Fibroblast of lung (primary cell): Measurements from ENCODE around the gene DEFB129. TPM values are rescaled to one million over a fixed set of nuclear protein-coding genes. Genes with fewer than 3 reads are reported as not detected.
"Not testable (repeated sequence)": the region's sequence is repeated elsewhere in the genome, so short reads cannot be mapped to it uniquely, and the experiment has no call there.

Source experiments
- DNase-seq, 2 donors: peaks; one replicate each; pipeline versions ENCODE4 v3.0.0 to v3.0.0-alpha.2; 2010; ENCODE audit warnings: low read depth in 2 of 2
- H2AFZ ChIP-seq: 2 replicates; pipeline ENCODE4 v1.5.1; 2012; ENCODE audit warnings: low read length, control low read depth, inconsistent platforms
- H3K27ac ChIP-seq: 2 replicates; pipeline ENCODE4 v1.5.1; 2011; ENCODE audit warnings: low read length, control low read depth; ENCODE audit not compliant: insufficient read depth
- H3K27me3 ChIP-seq: 2 replicates; pipeline ENCODE4 v1.5.1; 2011; ENCODE audit warnings: mild to moderate bottlenecking, low read length; ENCODE audit not compliant: control insufficient read depth, insufficient read depth
- H3K36me3 ChIP-seq: 2 replicates; pipeline ENCODE4 v1.5.1; 2011; ENCODE audit warnings: low read length; ENCODE audit not compliant: control insufficient read depth, insufficient read depth
- H3K4me1 ChIP-seq: 2 replicates; pipeline ENCODE4 v1.5.1; 2011; ENCODE audit warnings: low read length; ENCODE audit not compliant: control insufficient read depth, insufficient read depth; ENCODE audit errors: extremely low read depth
- H3K4me2 ChIP-seq: 2 replicates; pipeline ENCODE4 v1.5.1; 2011; ENCODE audit warnings: low read length, control low read depth; ENCODE audit not compliant: insufficient read depth; ENCODE audit errors: extremely low read depth
- H3K4me3 ChIP-seq, 4 experiments: fragments of 200-600 bp in 1 of 4; sonication (generic) in 1 of 4; replicated peaks in 1 of 4; 2 replicates each; pipeline ENCODE4 v1.5.1; 2011 to 2016; ENCODE audit warnings: low read length in 4 of 4, low read depth in 3 of 4, mild to moderate bottlenecking in 3 of 4, control low read depth in 2 of 4, inconsistent platforms in 1 of 4, mixed read lengths in 1 of 4; ENCODE audit not compliant: insufficient read depth in 1 of 4; ENCODE audit errors: control extremely low read depth in 1 of 4
- H3K79me2 ChIP-seq: 2 replicates; pipeline ENCODE4 v1.5.1; 2012; ENCODE audit warnings: mild to moderate bottlenecking, low read length, inconsistent platforms; ENCODE audit not compliant: control insufficient read depth, insufficient read depth
- H3K9ac ChIP-seq: 2 replicates; pipeline ENCODE4 v1.5.1; 2011; ENCODE audit warnings: mild to moderate bottlenecking, low read length, control low read depth; ENCODE audit not compliant: insufficient read depth
- H3K9me3 ChIP-seq: 2 replicates; pipeline ENCODE4 v1.5.1; 2012; ENCODE audit warnings: low read depth, low read length; ENCODE audit not compliant: control insufficient read depth, insufficient read depth
- H4K20me1 ChIP-seq: 2 replicates; pipeline ENCODE4 v1.5.1; 2011; ENCODE audit warnings: low read length; ENCODE audit not compliant: control insufficient read depth, insufficient read depth; ENCODE audit errors: extremely low read depth
- EZH2 ChIP-seq: IDR thresholded peaks from 2 replicates; pipeline ENCODE4 v1.5.1; 2012; ENCODE audit warnings: low read length, control low read depth, mild to moderate bottlenecking; ENCODE audit errors: missing control alignments
- polyA plus RNA-seq, 2 donors: library from polyadenylated mRNA; depleted of rRNA in 1 of 2; stranded (reverse) in 1 of 2; unstranded in 1 of 2; fragments of >200 nt; gene quantifications; 2 replicates each; pipeline ENCODE4 v1.2.1, GENCODE V29; 2011 to 2012; ENCODE audit warnings: missing spikeins in 1 of 2
- total RNA-seq: library from RNA; depleted of rRNA; stranded (reverse); fragments of >200 nt; gene quantifications from 2 replicates; pipeline ENCODE4 v1.2.1, GENCODE V29; 2014
- TF ChIP-seq, protein P1 (sequence below), 2 donors: IDR thresholded peaks in 1 of 2; conservative IDR thresholded peaks in 1 of 2; 1 replicate in 1 of 2; 2 replicates in 1 of 2; pipeline ENCODE4 v1.5.1; 2011 to 2012; ENCODE audit warnings: low read length in 2 of 2, control low read depth in 1 of 2, inconsistent platforms in 1 of 2, low read depth in 1 of 2, mild to moderate bottlenecking in 1 of 2

The DEFB129 gene
- total and polyA plus RNA-seq, 2 donors (not counting 1 experiment from before 2014, with no cell fraction given), result not detected

DNA sequence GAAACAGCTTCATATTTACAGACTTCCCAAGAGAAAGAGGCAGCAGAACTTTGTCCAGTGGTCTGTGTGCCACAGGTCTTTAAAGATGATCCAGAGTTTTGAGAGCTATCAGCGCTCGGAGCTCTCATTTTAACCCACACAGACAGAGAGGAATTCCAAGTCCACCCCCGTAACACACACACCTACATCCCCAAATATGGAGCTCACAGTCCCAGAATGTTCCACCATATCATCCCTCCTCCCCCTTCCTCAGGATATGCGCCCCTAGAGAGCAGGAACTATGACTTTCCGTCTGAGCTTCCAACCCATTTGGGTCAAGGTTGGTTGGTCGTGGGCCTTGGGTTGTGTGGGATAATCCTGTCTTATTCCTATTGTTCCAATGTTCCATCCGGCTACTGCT is 37.4 kb upstream of the DEFB129 start, which contains the start of gene DEFB128:
DEFB128 (minus strand) TSS at position 101 of the 400 bp plus-strand sequence; CDS start at position 13, 88 bp downstream.
- no peak within 1 kb of the TSS for H3K9ac ChIP-seq
- DNase-seq, result no peak
- H2AFZ ChIP-seq, result no peak within 1 kb of the TSS
- no peak within 1 kb of the TSS for H3K27ac ChIP-seq
- H3K4me2 ChIP-seq, result no peak within 1 kb of the TSS
- H4K20me1 ChIP-seq, result no peaks in the 10 kb centered on the region
- no peaks in the 10 kb centered on the region for H3K79me2 ChIP-seq
- TF ChIP-seq, protein P1, sequence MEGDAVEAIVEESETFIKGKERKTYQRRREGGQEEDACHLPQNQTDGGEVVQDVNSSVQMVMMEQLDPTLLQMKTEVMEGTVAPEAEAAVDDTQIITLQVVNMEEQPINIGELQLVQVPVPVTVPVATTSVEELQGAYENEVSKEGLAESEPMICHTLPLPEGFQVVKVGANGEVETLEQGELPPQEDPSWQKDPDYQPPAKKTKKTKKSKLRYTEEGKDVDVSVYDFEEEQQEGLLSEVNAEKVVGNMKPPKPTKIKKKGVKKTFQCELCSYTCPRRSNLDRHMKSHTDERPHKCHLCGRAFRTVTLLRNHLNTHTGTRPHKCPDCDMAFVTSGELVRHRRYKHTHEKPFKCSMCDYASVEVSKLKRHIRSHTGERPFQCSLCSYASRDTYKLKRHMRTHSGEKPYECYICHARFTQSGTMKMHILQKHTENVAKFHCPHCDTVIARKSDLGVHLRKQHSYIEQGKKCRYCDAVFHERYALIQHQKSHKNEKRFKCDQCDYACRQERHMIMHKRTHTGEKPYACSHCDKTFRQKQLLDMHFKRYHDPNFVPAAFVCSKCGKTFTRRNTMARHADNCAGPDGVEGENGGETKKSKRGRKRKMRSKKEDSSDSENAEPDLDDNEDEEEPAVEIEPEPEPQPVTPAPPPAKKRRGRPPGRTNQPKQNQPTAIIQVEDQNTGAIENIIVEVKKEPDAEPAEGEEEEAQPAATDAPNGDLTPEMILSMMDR (conservative IDR thresholded peaks at IDR 0.05 in 1 of 2, IDR thresholded peaks at IDR 0.05 in 1 of 2; ENCODE audit: low read depth in 1 of 2, low read length in 2 of 2), result no peak
- TF ChIP-seq EZH2, result no peak
- no peaks in the 10 kb centered on the region for H3K4me1 ChIP-seq
- no peaks in the 10 kb centered on the region for H3K36me3 ChIP-seq
- no peaks in the 10 kb centered on the region for H3K27me3 ChIP-seq
- H3K4me3 ChIP-seq, result no peak within 1 kb of the TSS
- H3K9me3 ChIP-seq, result no peaks in the 10 kb centered on the region

DNA sequence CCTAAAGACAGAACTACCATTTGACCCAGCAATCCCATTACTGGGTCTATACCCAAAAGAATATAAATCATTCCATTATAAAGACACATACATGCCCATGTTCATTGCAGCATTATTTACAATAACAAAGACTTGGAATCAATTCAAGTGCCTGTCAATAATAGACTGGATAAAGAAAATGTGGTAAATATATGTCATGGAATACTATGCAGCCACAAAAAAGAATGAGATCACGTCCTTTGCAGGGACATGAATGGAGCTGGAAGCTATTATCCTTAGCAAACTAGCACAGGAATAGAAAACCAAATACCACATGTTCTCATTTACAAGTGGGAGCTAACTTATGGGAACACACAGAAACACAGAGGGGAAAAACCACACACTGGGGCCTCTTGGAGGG is 28.8 kb upstream of the DEFB129 start:
- Histone ChIP-seq H2AFZ (no peak overlapping the region), H3K4me2 (no peak overlapping the region), H3K9ac (no peak overlapping the region), H3K4me3 (no peak overlapping the region), H3K36me3 (no peaks in the 10 kb centered on the region), H3K79me2 (no peaks in the 10 kb centered on the region), H4K20me1 (no peaks in the 10 kb centered on the region), H3K27ac (no peak overlapping the region), H3K4me1 (no peaks in the 10 kb centered on the region), H3K27me3 (no peaks in the 10 kb centered on the region), H3K9me3 (no peaks in the 10 kb centered on the region)
- no peak for TF ChIP-seq EZH2
- TF ChIP-seq, protein P1 (conservative IDR thresholded peaks at IDR 0.05 in 1 of 2, IDR thresholded peaks at IDR 0.05 in 1 of 2; ENCODE audit: low read depth in 1 of 2, low read length in 2 of 2), result no peak
- no peak for DNase-seq

DNA sequence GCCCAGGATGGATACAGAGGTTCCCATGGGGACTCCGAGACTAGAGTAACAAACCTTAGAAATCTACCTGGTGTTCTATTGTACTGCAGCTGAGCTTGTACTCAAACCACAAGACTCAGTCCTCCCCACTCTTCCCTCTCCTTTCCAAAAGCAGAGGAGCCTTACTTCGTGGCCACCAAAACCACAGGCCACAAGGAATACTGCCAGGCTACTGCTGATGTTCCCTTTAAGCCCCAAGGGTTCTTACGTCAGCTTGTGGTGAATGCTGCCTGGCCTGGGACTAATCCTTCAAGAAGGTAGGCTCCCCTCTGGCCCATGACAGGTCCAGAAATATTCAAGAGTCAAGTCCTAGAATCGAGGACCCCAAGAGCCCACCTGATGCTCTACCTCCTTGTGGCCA is 27.1 kb upstream of the DEFB129 start:
- H3K27me3 ChIP-seq, result no peaks in the 10 kb centered on the region
- H2AFZ ChIP-seq, result no peak overlapping the region
- no peaks in the 10 kb centered on the region for H3K36me3 ChIP-seq
- no peaks in the 10 kb centered on the region for H3K9me3 ChIP-seq
- no peak for TF ChIP-seq EZH2
- TF ChIP-seq, protein P1 (conservative IDR thresholded peaks at IDR 0.05 in 1 of 2, IDR thresholded peaks at IDR 0.05 in 1 of 2; ENCODE audit: low read depth in 1 of 2, low read length in 2 of 2), result no peak
- H3K4me1 ChIP-seq, result no peaks in the 10 kb centered on the region
- no peak overlapping the region for H3K4me3 ChIP-seq
- peak in 1 of 2 donors; percentile 7 for DNase-seq
- no peaks in the 10 kb centered on the region for H3K79me2 ChIP-seq
- H3K4me2 ChIP-seq, result no peak overlapping the region
- no peaks in the 10 kb centered on the region for H4K20me1 ChIP-seq
- H3K9ac ChIP-seq, result no peak overlapping the region
- no peak overlapping the region for H3K27ac ChIP-seq

DNA sequence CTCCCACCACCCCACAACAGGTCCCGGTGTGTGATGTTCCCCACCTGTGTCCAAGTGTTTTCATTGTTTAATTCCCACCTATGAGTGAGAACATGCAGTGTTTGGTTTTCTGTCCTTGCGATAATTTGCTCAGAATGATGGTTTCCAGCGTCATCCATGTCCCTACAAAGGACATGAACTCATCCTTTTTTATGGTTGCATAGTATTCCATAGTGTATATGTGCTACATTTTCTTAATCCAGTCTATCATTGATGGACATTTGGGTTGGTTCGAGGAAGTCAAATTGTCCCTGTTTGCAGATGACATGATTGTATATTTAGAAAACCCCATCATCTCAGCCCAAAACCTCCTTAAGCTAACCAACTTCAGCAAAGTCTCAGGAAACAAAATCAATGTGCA is 23.4 kb upstream of the DEFB129 start:
- H3K9me3 ChIP-seq, H3K4me2 ChIP-seq, H3K9ac ChIP-seq, DNase-seq, H3K27me3 ChIP-seq, H4K20me1 ChIP-seq, H3K4me1 ChIP-seq, H3K4me3 ChIP-seq, H2AFZ ChIP-seq, H3K36me3 ChIP-seq, H3K79me2 ChIP-seq, H3K27ac ChIP-seq: not testable (repeated sequence)
